HEK293 (cell line): ENCODE results near the gene PKDREJ.

Source experiments
- CTCF ChIP-seq: fragments of 450-650 bp; formaldehyde crosslinking; IDR thresholded peaks from 2 replicates; pipeline ENCODE4 v1.5.1; 2016; ENCODE audit warnings: missing biosample characterization, missing genetic modification characterization
- HOXA7 ChIP-seq: sonication (generic); formaldehyde crosslinking; IDR thresholded peaks from 2 replicates; pipeline ENCODE4 v1.8.1; 2022; ENCODE audit warnings: missing genetic modification reagents, borderline replicate concordance
- KLF10 ChIP-seq: fragments of 450-650 bp; IDR thresholded peaks from 2 replicates; pipeline ENCODE4 v1.5.1; 2018; ENCODE audit warnings: missing biosample characterization, mild to moderate bottlenecking, missing genetic modification characterization
- MYNN ChIP-seq: fragments of 450-650 bp; formaldehyde crosslinking; IDR thresholded peaks from 2 replicates; pipeline ENCODE4 v1.5.1; 2016; ENCODE audit warnings: missing biosample characterization, missing genetic modification characterization, borderline replicate concordance
- RBAK ChIP-seq: fragments of 450-650 bp; formaldehyde crosslinking; IDR thresholded peaks from 2 replicates; pipeline ENCODE4 v1.5.1; 2016; ENCODE audit warnings: missing biosample characterization, missing genetic modification characterization
- ZBTB21 ChIP-seq: fragments of 450-650 bp; formaldehyde crosslinking; IDR thresholded peaks from 2 replicates; pipeline ENCODE4 v1.5.1; 2017; ENCODE audit warnings: missing biosample characterization, missing genetic modification characterization
- ZBTB8A ChIP-seq: fragments of 450-650 bp; formaldehyde crosslinking; IDR thresholded peaks from 2 replicates; pipeline ENCODE4 v1.5.1; 2016; ENCODE audit warnings: missing biosample characterization, missing genetic modification characterization
- ZNF18 ChIP-seq: fragments of 450-650 bp; formaldehyde crosslinking; IDR thresholded peaks from 2 replicates; pipeline ENCODE4 v1.5.1; 2016; ENCODE audit warnings: missing biosample characterization, missing genetic modification characterization
- ZNF221 ChIP-seq: fragments of 450-650 bp; formaldehyde crosslinking; IDR thresholded peaks from 2 replicates; pipeline ENCODE4 v1.5.1; 2017; ENCODE audit warnings: missing biosample characterization, missing genetic modification characterization, borderline replicate concordance
- ZNF423 ChIP-seq: fragments of 450-650 bp; formaldehyde crosslinking; IDR thresholded peaks from 2 replicates; pipeline ENCODE4 v1.5.1; 2016; ENCODE audit warnings: missing biosample characterization, missing genetic modification characterization
- ZNF449 ChIP-seq: fragments of 450-650 bp; formaldehyde crosslinking; IDR thresholded peaks from 2 replicates; pipeline ENCODE4 v1.5.1; 2017; ENCODE audit warnings: missing biosample characterization, mild to moderate bottlenecking, missing genetic modification characterization, moderate library complexity
- ZNF529 ChIP-seq: fragments of 450-650 bp; formaldehyde crosslinking; IDR thresholded peaks from 2 replicates; pipeline ENCODE4 v1.5.1; 2017; ENCODE audit warnings: missing genetic modification characterization, missing biosample characterization; ENCODE audit not compliant: insufficient replicate concordance
- ZNF544 ChIP-seq: fragments of 450-650 bp; formaldehyde crosslinking; IDR thresholded peaks from 2 replicates; pipeline ENCODE4 v1.5.0; 2017; ENCODE audit warnings: missing biosample characterization, missing genetic modification characterization
- ZNF596 ChIP-seq: fragments of 450-650 bp; IDR thresholded peaks from 2 replicates; pipeline ENCODE4 v1.5.0; 2018; ENCODE audit warnings: missing biosample characterization, mild to moderate bottlenecking, missing genetic modification characterization, moderate library complexity

- no peak for TF ChIP-seq ZNF529 (tag by site-specific recombination)
- TF ChIP-seq CTCF: no peak
- TF ChIP-seq ZNF596 (tag by site-specific recombination): no peak
- TF ChIP-seq KLF10 (tag by site-specific recombination): no peak
- no peak for TF ChIP-seq ZBTB8A
- TF ChIP-seq HOXA7: no peak
- TF ChIP-seq ZNF18: no peak
- no peak for TF ChIP-seq ZNF423
- no peak for TF ChIP-seq ZNF544
- no peak for TF ChIP-seq ZNF449
- TF ChIP-seq MYNN: no peak
- TF ChIP-seq ZNF221 (tag by site-specific recombination): no peak
- no peak for TF ChIP-seq RBAK (tag by site-specific recombination)
- no peak for TF ChIP-seq ZBTB21 (tag by site-specific recombination)
Observed at GRCh38 chr22:46281866-46282678, 18.9 kb upstream of the PKDREJ start.
